ENCODE results near the gene LTV1. TPM values are rescaled to one million over a fixed set of nuclear protein-coding genes. Genes with fewer than 3 reads are reported as not detected.

Gene LTV1
- total and polyA plus RNA-seq, 2 donors (not counting 3 experiments of a cell fraction or from before 2014, with no cell fraction given) = 5.2 to 26.9 TPM

DNA sequence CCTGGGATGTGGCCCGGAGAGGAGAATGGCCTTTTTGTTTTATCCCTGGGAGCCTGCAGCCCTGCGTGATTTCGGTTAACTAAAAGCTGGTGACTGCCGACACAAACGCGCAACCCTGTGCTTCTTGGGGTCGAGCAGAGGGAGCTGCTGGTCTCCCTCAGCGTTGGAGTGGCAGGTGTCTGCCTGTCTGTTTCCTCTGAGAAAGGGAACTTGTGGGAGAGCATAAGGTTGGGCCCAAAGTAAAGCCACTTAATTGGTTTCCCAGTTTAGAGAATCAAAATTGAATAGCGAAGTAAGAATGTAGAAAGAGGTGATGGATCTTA is 500 bp downstream of the LTV1 start:
- peak overlapping the region; percentile 91 for H3K9ac ChIP-seq (replicated peaks; ENCODE audit: extremely low read depth, insufficient read depth, low read length)
- no peaks in the 10 kb centered on the region for H4K20me1 ChIP-seq (replicated peaks; ENCODE audit: control insufficient read depth, extremely low read depth, insufficient read depth, low read length)
- H3K36me3 ChIP-seq (ENCODE audit: control insufficient read depth in 2 of 2, extremely low read depth in 1 of 2, insufficient read depth in 2 of 2, low read length in 2 of 2) = peaks cover 17 to 26% of the 10 kb centered on the region in 2 experiments
- peak overlapping the region; percentile 45 to 82 (median 46) for H3K4me3 ChIP-seq (replicated peaks in 1 of 3; ENCODE audit: insufficient read depth in 1 of 3, low read depth in 1 of 3, low read length in 3 of 3)
- ChIA-PET POLR2A (interaction anchor here (1.0 to 1.4 kb wide), 3 partner anchors 21 to 268 kb away, joined by 3 to 11 read pairs (median 4); partner anchors contain the start of gene PHACTR2), CTCF (interaction anchor here (0.6 to 4.2 kb wide), 11 partner anchors 15 to 268 kb away, joined by 3 to 40 read pairs (median 4); no protein-coding TSS in a partner anchor)
- intact Hi-C loops (cut with micrococcal nuclease) (loop anchor here (1.0 to 2.0 kb wide), 5 partner anchors 21 to 268 kb away; no protein-coding TSS in a partner anchor), dilution Hi-C loops (cut with MboI; ENCODE audit: extremely low pct_ligation_motif_present, low sequenced_read_pairs) (no loop called here)
- FAIRE-seq (no peak), DNase-seq (ENCODE audit: low read depth, low spot score) (no peak)
- H3K4me2 ChIP-seq (ENCODE audit: insufficient read depth, low read length) = peak overlapping the region; percentile 94
- TF ChIP-seq GATA2 (IDR thresholded peaks at IDR 0.05; ENCODE audit: insufficient read depth, insufficient read length, low read depth, low read length) (no peak), MYC (IDR thresholded peaks at IDR 0.05; ENCODE audit: low read depth, low read length) (no peak), POLR2AphosphoS5 (IDR thresholded peaks at IDR 0.05; ENCODE audit: insufficient read depth, low read depth, low read length) (no peak)
- H3K9me3 ChIP-seq (replicated peaks; ENCODE audit: control insufficient read depth, insufficient read depth, low read length) = no peaks in the 10 kb centered on the region
- H3K27me3 ChIP-seq (ENCODE audit: control insufficient read depth in 2 of 2, insufficient read depth in 2 of 2, low read length in 2 of 2) = no peaks in the 10 kb centered on the region
- H3K4me1 ChIP-seq (ENCODE audit: control insufficient read depth, extremely low read depth, insufficient read depth, low read length) = peaks cover 9% of the 10 kb centered on the region
- BruUV-seq (replicated peaks) = TSS peak; percentile 49
- H3K27ac ChIP-seq (ENCODE audit: insufficient read depth, low read depth, low read length) = peak overlapping the region; percentile 90
- no peaks in the 10 kb centered on the region for H3K9me1 ChIP-seq (replicated peaks; ENCODE audit: control insufficient read depth, extremely low read depth, insufficient read depth, low read length)
- peak overlapping the region; percentile 57 for H2AFZ ChIP-seq (ENCODE audit: low read depth, low read length)
- H3K79me2 ChIP-seq (ENCODE audit: control insufficient read depth, insufficient read depth, low read length) = peaks cover 32% of the 10 kb centered on the region

DNA sequence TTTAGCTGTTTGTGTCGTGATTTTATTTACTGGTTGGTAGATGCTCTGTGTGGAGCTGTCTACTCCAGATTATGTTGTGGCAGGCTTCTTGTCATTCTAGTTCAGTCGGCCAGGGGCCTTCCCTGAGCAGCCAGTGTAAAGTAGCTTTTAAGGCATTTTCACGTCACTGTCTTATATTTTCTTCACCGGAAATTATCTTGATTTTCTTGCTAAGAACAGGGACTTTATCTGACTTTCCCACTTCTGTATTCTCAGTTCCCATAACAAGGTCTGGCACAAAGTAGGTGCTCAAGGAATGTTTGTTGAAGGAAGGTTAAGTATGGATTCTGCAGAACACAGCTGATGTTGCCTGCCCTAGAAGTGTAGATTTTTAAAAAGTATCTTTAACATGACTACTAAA is 868 bp downstream of the LTV1 start:
- POLR2A ChIA-PET = interaction anchor here (1.1 to 1.4 kb wide), 2 partner anchors 22 to 269 kb away, joined by 3 to 11 read pairs; no protein-coding TSS in a partner anchor
- BruUV-seq (replicated peaks) = no TSS peak

More for the DNA sequence above, 868 bp downstream of the LTV1 start:
- H3K9ac ChIP-seq (replicated peaks; ENCODE audit: extremely low read depth, insufficient read depth, low read length) = peak overlapping the region; percentile 91
- CTCF ChIA-PET = interaction anchor here (0.8 to 4.2 kb wide), 7 partner anchors 22 to 268 kb away, joined by 3 to 40 read pairs (median 4); no protein-coding TSS in a partner anchor
- dilution Hi-C loops (cut with MboI; ENCODE audit: extremely low pct_ligation_motif_present, low sequenced_read_pairs) = no loop called here
- peaks cover 9% of the 10 kb centered on the region for H3K4me1 ChIP-seq (ENCODE audit: control insufficient read depth, extremely low read depth, insufficient read depth, low read length)
- H3K79me2 ChIP-seq (ENCODE audit: control insufficient read depth, insufficient read depth, low read length) = peaks cover 34% of the 10 kb centered on the region
- peaks cover 18 to 29% of the 10 kb centered on the region in 2 experiments for H3K36me3 ChIP-seq (ENCODE audit: control insufficient read depth in 2 of 2, extremely low read depth in 1 of 2, insufficient read depth in 2 of 2, low read length in 2 of 2)
- H2AFZ ChIP-seq (ENCODE audit: low read depth, low read length) = no peak overlapping the region
- H4K20me1 ChIP-seq (replicated peaks; ENCODE audit: control insufficient read depth, extremely low read depth, insufficient read depth, low read length) = no peaks in the 10 kb centered on the region
- H3K9me3 ChIP-seq (replicated peaks; ENCODE audit: control insufficient read depth, insufficient read depth, low read length) = no peaks in the 10 kb centered on the region
- H3K9me1 ChIP-seq (replicated peaks; ENCODE audit: control insufficient read depth, extremely low read depth, insufficient read depth, low read length) = no peaks in the 10 kb centered on the region
- H3K27ac ChIP-seq (ENCODE audit: insufficient read depth, low read depth, low read length) = peak overlapping the region; percentile 90
- DNase-seq (ENCODE audit: low read depth, low spot score) (no peak), FAIRE-seq (no peak)
- TF ChIP-seq, protein P1, sequence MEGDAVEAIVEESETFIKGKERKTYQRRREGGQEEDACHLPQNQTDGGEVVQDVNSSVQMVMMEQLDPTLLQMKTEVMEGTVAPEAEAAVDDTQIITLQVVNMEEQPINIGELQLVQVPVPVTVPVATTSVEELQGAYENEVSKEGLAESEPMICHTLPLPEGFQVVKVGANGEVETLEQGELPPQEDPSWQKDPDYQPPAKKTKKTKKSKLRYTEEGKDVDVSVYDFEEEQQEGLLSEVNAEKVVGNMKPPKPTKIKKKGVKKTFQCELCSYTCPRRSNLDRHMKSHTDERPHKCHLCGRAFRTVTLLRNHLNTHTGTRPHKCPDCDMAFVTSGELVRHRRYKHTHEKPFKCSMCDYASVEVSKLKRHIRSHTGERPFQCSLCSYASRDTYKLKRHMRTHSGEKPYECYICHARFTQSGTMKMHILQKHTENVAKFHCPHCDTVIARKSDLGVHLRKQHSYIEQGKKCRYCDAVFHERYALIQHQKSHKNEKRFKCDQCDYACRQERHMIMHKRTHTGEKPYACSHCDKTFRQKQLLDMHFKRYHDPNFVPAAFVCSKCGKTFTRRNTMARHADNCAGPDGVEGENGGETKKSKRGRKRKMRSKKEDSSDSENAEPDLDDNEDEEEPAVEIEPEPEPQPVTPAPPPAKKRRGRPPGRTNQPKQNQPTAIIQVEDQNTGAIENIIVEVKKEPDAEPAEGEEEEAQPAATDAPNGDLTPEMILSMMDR (IDR thresholded peaks at IDR 0.05; ENCODE audit: extremely low read depth in 1 of 2, insufficient read depth in 1 of 2, low read depth in 1 of 2, low read length in 2 of 2) = no peak
- no peak for TF ChIP-seq MYC (IDR thresholded peaks at IDR 0.05; ENCODE audit: low read depth, low read length)
- no peak for TF ChIP-seq EZH2 (IDR thresholded peaks at IDR 0.05; ENCODE audit: borderline replicate concordance, low read depth, low read length, severe bottlenecking)
- H3K27me3 ChIP-seq (ENCODE audit: control insufficient read depth in 2 of 2, insufficient read depth in 2 of 2, low read length in 2 of 2) = no peaks in the 10 kb centered on the region
- H3K4me3 ChIP-seq (replicated peaks in 1 of 3; ENCODE audit: insufficient read depth in 1 of 3, low read depth in 1 of 3, low read length in 3 of 3) = peak overlapping the region; percentile 45 to 82 (median 46)
- H3K4me2 ChIP-seq (ENCODE audit: insufficient read depth, low read length) = peak overlapping the region; percentile 94
- intact Hi-C loops (cut with micrococcal nuclease) = no loop called here

All from endothelial cell of umbilical vein (primary cell).